Inferior parietal cortex (tissue), 1 donor: ENCODE data around the gene EFNA1.
"Not testable (repeated sequence)": the region's sequence is repeated elsewhere in the genome, so short reads cannot be mapped to it uniquely, and the experiment has no call there.

Source experiments
- DNase-seq: peaks from one replicate; pipeline ENCODE4 v3.0.0-alpha.2; 2016; ENCODE audit errors: extremely low spot score

Gene EFNA1

GRCh38 chr1:155092131-155092530 is 35.5 kb upstream of the EFNA1 start:
- DNase-seq = no peak

GRCh38 chr1:155092641-155093040 is 35.0 kb upstream of the EFNA1 start:
- DNase-seq = no peak

- peak; percentile 71 for DNase-seq
Observed at GRCh38 chr1:155093911-155094621, 33.6 kb upstream of the EFNA1 start.

GRCh38 chr1:155094622-155094948 is 33.1 kb upstream of the EFNA1 start:
- no peak for DNase-seq

- no peak for DNase-seq
Observed at GRCh38 chr1:155099331-155099730, 28.3 kb upstream of the EFNA1 start.

GRCh38 chr1:155103325-155103724 is 24.4 kb upstream of the EFNA1 start:
- no peak for DNase-seq

- no peak for DNase-seq
Observed at GRCh38 chr1:155104605-155105534, 22.8 kb upstream of the EFNA1 start.

- DNase-seq = no peak
Observed at GRCh38 chr1:155105604-155106011, 22.1 kb upstream of the EFNA1 start.

GRCh38 chr1:155106862-155107261 is 20.8 kb upstream of the EFNA1 start:
- no peak for DNase-seq

- no peak for DNase-seq
Observed at GRCh38 chr1:155107309-155108264, 20.1 kb upstream of the EFNA1 start.

GRCh38 chr1:155108296-155108695 is 19.4 kb upstream of the EFNA1 start:
- no peak for DNase-seq

- DNase-seq = no peak
Observed at GRCh38 chr1:155110381-155110780, 17.3 kb upstream of the EFNA1 start.

- DNase-seq = no peak
Observed at GRCh38 chr1:155110826-155111225, 16.9 kb upstream of the EFNA1 start.

GRCh38 chr1:155113450-155113980 is 14.2 kb upstream of the EFNA1 start:
- no peak for DNase-seq

GRCh38 chr1:155116113-155116764 is 11.4 kb upstream of the EFNA1 start:
- no peak for DNase-seq

- no peak for DNase-seq
Observed at GRCh38 chr1:155117610-155118009, 10.1 kb upstream of the EFNA1 start.

- DNase-seq = not testable (repeated sequence)
Observed at GRCh38 chr1:155118090-155118489, 9.6 kb upstream of the EFNA1 start.

GRCh38 chr1:155120253-155120652 is 7.4 kb upstream of the EFNA1 start:
- no peak for DNase-seq

- DNase-seq = no peak
Observed at GRCh38 chr1:155121249-155121648, 6.4 kb upstream of the EFNA1 start.

GRCh38 chr1:155122308-155122707 is 5.4 kb upstream of the EFNA1 start:
- DNase-seq = no peak

GRCh38 chr1:155123801-155124200 is 3.9 kb upstream of the EFNA1 start:
- DNase-seq = no peak
